ENCODE results near the gene ITPK1. TPM values are rescaled to one million over a fixed set of nuclear protein-coding genes. Genes with fewer than 3 reads are reported as not detected.

Gene ITPK1
- total RNA-seq, 1 experiment from 2014 or later: 25.9 TPM

DNA sequence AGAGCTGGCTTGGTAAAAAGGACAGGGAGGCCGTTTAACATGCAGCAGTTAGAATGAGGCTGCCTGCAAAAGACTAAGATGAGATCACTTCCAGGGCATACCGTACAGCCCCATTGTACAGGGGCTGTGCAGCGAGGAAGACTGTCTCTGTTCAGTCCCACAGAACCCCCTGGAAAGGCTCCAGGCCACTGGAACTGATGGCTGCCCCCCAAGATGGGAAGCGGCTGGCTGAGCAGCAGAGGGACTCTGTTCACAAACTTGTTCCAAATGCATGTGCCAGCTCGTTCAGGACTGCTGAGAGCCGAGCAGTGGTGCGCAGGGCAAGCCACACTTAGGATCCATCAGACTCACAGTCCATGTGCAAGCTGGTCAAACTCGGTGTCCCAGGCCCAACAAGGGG lies 109.9 kb downstream of the ITPK1 start:
- Histone ChIP-seq H3K27me3 (ENCODE audit: control insufficient read depth, insufficient read depth, low read length) (no peaks in the 10 kb centered on the region), H3K4me3 (ENCODE audit: low read depth in 2 of 2, low read length in 2 of 2) (no peak overlapping the region), H3K27ac (ENCODE audit: low read length) (no peak overlapping the region), H3K36me3 (ENCODE audit: control insufficient read depth, insufficient read depth, low read length) (no peaks in the 10 kb centered on the region), H3K9me3 (ENCODE audit: control insufficient read depth, insufficient read depth, low read depth, low read length) (no peaks in the 10 kb centered on the region), H3K4me1 (ENCODE audit: control insufficient read depth, insufficient read depth, low read length) (no peaks in the 10 kb centered on the region)
- in situ Hi-C loops (cut with HindIII; ENCODE audit: low pct_unique_long_range_greater_than_20kb, low sequenced_read_pairs): no loop called here
- no peak for ATAC-seq
- ChIA-PET CTCF (interaction anchor here (0.6 kb wide), 1 partner anchor 304 kb away, joined by 6 read pairs; no protein-coding TSS in a partner anchor), POLR2A (no interaction called here)
- no TSS peak for BruUV-seq (replicated peaks)
- TF ChIP-seq TCF7L2 (IDR thresholded peaks at IDR 0.05; ENCODE audit: low read depth, low read length): no peak
- TF ChIP-seq, protein P1, sequence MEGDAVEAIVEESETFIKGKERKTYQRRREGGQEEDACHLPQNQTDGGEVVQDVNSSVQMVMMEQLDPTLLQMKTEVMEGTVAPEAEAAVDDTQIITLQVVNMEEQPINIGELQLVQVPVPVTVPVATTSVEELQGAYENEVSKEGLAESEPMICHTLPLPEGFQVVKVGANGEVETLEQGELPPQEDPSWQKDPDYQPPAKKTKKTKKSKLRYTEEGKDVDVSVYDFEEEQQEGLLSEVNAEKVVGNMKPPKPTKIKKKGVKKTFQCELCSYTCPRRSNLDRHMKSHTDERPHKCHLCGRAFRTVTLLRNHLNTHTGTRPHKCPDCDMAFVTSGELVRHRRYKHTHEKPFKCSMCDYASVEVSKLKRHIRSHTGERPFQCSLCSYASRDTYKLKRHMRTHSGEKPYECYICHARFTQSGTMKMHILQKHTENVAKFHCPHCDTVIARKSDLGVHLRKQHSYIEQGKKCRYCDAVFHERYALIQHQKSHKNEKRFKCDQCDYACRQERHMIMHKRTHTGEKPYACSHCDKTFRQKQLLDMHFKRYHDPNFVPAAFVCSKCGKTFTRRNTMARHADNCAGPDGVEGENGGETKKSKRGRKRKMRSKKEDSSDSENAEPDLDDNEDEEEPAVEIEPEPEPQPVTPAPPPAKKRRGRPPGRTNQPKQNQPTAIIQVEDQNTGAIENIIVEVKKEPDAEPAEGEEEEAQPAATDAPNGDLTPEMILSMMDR (IDR thresholded peaks at IDR 0.05): no peak
- no peak for TF ChIP-seq POLR2AphosphoS5 (IDR thresholded peaks at IDR 0.05; ENCODE audit: low read depth, low read length)
- TF ChIP-seq, protein P2, sequence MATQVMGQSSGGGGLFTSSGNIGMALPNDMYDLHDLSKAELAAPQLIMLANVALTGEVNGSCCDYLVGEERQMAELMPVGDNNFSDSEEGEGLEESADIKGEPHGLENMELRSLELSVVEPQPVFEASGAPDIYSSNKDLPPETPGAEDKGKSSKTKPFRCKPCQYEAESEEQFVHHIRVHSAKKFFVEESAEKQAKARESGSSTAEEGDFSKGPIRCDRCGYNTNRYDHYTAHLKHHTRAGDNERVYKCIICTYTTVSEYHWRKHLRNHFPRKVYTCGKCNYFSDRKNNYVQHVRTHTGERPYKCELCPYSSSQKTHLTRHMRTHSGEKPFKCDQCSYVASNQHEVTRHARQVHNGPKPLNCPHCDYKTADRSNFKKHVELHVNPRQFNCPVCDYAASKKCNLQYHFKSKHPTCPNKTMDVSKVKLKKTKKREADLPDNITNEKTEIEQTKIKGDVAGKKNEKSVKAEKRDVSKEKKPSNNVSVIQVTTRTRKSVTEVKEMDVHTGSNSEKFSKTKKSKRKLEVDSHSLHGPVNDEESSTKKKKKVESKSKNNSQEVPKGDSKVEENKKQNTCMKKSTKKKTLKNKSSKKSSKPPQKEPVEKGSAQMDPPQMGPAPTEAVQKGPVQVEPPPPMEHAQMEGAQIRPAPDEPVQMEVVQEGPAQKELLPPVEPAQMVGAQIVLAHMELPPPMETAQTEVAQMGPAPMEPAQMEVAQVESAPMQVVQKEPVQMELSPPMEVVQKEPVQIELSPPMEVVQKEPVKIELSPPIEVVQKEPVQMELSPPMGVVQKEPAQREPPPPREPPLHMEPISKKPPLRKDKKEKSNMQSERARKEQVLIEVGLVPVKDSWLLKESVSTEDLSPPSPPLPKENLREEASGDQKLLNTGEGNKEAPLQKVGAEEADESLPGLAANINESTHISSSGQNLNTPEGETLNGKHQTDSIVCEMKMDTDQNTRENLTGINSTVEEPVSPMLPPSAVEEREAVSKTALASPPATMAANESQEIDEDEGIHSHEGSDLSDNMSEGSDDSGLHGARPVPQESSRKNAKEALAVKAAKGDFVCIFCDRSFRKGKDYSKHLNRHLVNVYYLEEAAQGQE (IDR thresholded peaks at IDR 0.05; ENCODE audit: insufficient read depth in 1 of 2, low read depth in 2 of 2, low read length in 1 of 2): no peak
- no peak for TF ChIP-seq SIN3A (IDR thresholded peaks at IDR 0.05; ENCODE audit: borderline replicate concordance, insufficient read depth, low read depth, low read length)
- no peak for DNase-seq (ENCODE audit: low read depth, low spot score)
- intact Hi-C loops (cut with micrococcal nuclease; ENCODE audit: unreplicated experiment): no loop called here

DNA sequence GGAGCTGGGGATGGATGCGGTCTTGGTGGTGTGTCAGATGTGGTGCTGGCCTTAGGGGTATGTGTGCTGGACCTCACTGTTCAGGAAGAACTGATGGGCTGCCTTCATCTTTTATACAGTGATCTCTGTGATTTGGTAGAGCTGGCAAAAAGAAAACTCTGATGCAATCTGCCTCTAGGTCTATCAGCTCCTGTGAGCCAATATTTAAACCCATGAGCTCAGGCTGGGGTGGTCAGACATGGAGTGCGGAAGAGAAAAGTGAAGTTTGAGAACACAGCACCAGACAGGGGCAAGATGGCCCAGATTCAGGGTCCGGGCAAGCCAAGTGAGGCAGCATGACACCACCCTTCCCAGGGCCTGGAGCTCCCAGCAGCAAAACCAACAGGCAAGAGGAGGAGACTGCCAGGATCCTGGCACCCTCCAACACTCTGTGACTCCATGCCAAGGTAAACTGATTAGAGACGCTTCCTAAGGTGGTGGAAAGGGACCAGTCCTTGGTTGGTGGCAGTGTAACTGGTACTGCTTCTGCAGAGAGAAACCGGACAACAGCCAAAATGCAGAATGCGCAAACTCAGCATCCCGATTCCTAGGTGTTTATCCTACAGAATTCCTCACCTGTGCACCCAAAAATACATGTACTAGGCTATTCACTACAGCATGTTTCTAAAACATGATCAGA lies 110.5 kb downstream of the ITPK1 start:
- no peaks in the 10 kb centered on the region for H3K36me3 ChIP-seq (ENCODE audit: control insufficient read depth, insufficient read depth, low read length)
- H3K4me3 ChIP-seq (ENCODE audit: low read depth in 2 of 2, low read length in 2 of 2): no peak overlapping the region
- no peaks in the 10 kb centered on the region for H3K9me3 ChIP-seq (ENCODE audit: control insufficient read depth, insufficient read depth, low read depth, low read length)
- no peaks in the 10 kb centered on the region for H3K4me1 ChIP-seq (ENCODE audit: control insufficient read depth, insufficient read depth, low read length)
- H3K27ac ChIP-seq (ENCODE audit: low read length): no peak overlapping the region
- POLR2A ChIA-PET: no interaction called here
- no peaks in the 10 kb centered on the region for H3K27me3 ChIP-seq (ENCODE audit: control insufficient read depth, insufficient read depth, low read length)
- ATAC-seq (no peak), DNase-seq (ENCODE audit: low read depth, low spot score) (no peak)
- no TSS peak for BruUV-seq (replicated peaks)
- CTCF ChIA-PET: interaction anchor here (0.6 to 0.8 kb wide), 2 partner anchors 53 to 304 kb away, joined by 3 to 6 read pairs; no protein-coding TSS in a partner anchor
- intact Hi-C loops (cut with micrococcal nuclease; ENCODE audit: unreplicated experiment): no loop called here
- TF ChIP-seq POLR2AphosphoS5 (IDR thresholded peaks at IDR 0.05; ENCODE audit: low read depth, low read length) (no peak), TCF7L2 (IDR thresholded peaks at IDR 0.05; ENCODE audit: low read depth, low read length) (no peak)
- TF ChIP-seq, protein P1 (IDR thresholded peaks at IDR 0.05): no peak
- in situ Hi-C loops (cut with HindIII; ENCODE audit: low pct_unique_long_range_greater_than_20kb, low sequenced_read_pairs): no loop called here

Measured in Panc1 (cell line).